Liver (tissue), 2 donors: ENCODE data around the gene THRA.

ENCODE experiments used
- CTCF ChIP-seq: fragments of 150-350 bp; IDR thresholded peaks from 2 replicates; pipeline ENCODE4 v1.5.1; 2017; ENCODE audit warnings: improper control_type of control experiment, low read depth, low read length; ENCODE audit not compliant: missing input control
- FOXA1 ChIP-seq: IDR thresholded peaks from 2 replicates; pipeline ENCODE4 v1.6.1; 2016; ENCODE audit warnings: antibody characterized with exemption
- MAX ChIP-seq: IDR thresholded peaks from 2 replicates; pipeline ENCODE4 v1.6.1; 2016; ENCODE audit warnings: antibody characterized with exemption
- REST ChIP-seq: IDR thresholded peaks from 2 replicates; pipeline ENCODE4 v1.6.1; 2016; ENCODE audit warnings: antibody characterized with exemption, mild to moderate bottlenecking
- donor health status: healthy.

- no peak for TF ChIP-seq MAX
- no peak for TF ChIP-seq CTCF
- TF ChIP-seq REST, result peak; percentile 74
- no peak for TF ChIP-seq FOXA1
Observed at GRCh38 chr17:40100419-40100668, 37.6 kb downstream of the THRA start, which contains the start of gene NR1D1.
